Measurements from ENCODE around the gene MAPK8IP3.

DNA sequence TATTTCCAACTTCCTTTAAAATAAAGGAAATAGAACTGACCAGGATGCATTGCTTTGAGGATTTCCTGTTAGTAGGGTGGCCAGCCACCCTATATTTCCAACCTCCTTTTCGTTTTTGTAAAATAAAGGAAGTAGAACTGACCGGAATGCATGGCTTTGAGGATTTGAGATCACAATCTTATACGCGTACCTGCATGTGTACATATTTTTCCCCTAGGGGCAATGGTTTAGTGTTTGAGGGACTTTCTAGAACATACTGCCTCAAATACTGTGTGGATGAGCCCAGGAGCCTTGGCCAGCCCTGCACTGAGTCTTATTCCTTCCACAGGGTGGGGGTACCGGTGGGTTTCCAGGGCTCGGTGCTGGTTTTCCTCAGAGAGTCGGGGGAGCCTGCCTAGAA lies 25.6 kb downstream of the MAPK8IP3 start:
- TF ChIP-seq, protein P1, sequence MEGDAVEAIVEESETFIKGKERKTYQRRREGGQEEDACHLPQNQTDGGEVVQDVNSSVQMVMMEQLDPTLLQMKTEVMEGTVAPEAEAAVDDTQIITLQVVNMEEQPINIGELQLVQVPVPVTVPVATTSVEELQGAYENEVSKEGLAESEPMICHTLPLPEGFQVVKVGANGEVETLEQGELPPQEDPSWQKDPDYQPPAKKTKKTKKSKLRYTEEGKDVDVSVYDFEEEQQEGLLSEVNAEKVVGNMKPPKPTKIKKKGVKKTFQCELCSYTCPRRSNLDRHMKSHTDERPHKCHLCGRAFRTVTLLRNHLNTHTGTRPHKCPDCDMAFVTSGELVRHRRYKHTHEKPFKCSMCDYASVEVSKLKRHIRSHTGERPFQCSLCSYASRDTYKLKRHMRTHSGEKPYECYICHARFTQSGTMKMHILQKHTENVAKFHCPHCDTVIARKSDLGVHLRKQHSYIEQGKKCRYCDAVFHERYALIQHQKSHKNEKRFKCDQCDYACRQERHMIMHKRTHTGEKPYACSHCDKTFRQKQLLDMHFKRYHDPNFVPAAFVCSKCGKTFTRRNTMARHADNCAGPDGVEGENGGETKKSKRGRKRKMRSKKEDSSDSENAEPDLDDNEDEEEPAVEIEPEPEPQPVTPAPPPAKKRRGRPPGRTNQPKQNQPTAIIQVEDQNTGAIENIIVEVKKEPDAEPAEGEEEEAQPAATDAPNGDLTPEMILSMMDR (IDR thresholded peaks at IDR 0.05; ENCODE audit: borderline replicate concordance, extremely low read depth, low read length, poor library complexity, severe bottlenecking), result no peak
- no peak for TF ChIP-seq EZH2 (IDR thresholded peaks at IDR 0.05; ENCODE audit: borderline replicate concordance, low read depth, low read length, severe bottlenecking)

Data from DND-41 (cell line).